ENCODE results near the gene FIBP.

FIBP gene

GRCh38 chr11:65912845-65913244 is 24.6 kb upstream of the FIBP start:
- DNase-seq, result no peak

GRCh38 chr11:65911682-65912568 is 23.7 kb upstream of the FIBP start:
- DNase-seq, result no peak

DNA sequence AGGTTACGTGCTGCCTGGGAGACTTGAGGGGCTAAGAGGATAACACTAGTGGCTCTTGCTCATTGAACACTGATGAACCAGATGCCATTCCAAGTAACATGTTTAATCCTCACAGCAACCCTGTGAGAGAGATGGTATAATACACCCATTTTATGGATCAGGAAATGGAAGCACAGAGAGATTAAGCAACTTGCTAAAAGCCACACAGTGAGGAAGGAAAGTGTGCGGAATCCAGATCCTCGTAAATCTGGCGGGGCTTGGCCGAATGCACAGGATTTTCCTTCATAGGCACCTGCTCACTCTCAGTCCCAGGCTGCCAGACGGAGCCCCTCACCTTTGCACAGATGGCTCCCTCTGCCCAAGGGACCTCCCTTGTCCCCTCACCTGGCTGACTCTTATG is 19.6 kb upstream of the FIBP start:
- no peak for DNase-seq

GRCh38 chr11:65906602-65907001 is 18.3 kb upstream of the FIBP start:
- no peak for DNase-seq

- DNase-seq, result no peak
Measured at GRCh38 chr11:65903715-65904114, 15.4 kb upstream of the FIBP start.

DNA sequence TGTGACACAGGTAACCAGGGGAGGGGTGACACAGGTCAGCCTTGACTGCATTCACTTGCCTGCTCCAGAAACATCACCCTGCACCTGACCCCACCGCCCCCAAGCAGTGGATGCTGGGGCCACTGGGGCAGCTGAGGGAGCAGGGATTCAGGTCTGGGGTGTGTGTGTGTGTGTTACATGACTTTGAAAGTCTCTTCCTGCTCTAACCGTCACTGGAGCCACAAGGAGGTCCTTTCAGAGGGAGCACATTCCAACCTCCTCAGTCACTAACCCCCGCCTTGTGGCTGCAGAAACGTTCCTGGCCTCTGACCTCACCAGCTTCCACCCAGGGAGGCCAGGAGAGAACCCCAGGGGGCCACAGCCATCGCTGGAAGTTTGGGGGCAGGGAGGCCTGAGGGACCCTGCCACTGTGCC is 14.8 kb upstream of the FIBP start:
- DNase-seq, result no peak

- DNase-seq, result no peak
Measured at GRCh38 chr11:65900899-65901180, 12.6 kb upstream of the FIBP start.

GRCh38 chr11:65900125-65900898 is 12.0 kb upstream of the FIBP start, which contains the start of gene FOSL1:
TSS of gene FOSL1 (minus strand) at chr11:65900388. CDS start at chr11:65900339, 49 bp downstream.
- peak; percentile 83 to 94 (median 88) for DNase-seq

DNA sequence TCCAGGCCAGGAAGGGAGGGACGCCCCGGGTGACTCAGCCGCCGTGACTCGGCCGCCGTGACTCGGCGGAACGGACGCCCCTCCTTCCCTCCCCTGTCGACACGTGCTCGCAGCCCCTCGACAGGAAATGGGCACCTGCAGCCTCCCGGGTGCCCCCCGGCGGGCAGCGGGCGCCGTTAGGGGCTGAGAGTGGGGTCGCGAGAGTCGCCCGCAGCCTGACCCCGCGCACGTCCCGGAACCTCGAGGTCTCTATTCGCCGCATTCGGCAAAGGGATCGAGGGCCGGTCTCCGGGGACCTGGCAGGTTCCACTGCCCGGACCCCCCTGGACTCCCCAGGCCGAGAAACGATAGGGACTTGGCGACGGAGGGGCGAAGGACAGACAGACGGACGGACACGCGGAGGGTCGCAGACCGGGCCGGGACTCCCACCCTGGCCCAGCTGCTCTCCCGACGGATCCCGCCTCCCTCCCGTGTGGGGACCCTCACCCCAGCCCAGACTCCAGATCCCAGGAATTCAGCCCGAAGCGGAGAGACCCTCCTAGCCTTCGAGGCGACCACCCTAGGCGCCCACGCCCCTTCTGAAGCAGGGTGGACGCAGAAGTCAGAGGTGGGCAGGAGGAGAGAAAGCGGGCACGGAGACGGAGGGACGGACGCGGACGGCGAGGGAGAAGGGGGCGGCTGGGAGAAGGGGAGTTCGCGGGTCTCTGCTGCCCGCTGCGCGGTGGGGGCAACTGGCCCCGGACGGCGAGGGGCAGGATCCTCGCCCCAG is 11.3 kb upstream of the FIBP start:
- DNase-seq, result peak in 4 of 6 experiments; percentile 7 to 35 (median 24)

- DNase-seq, result no peak
Measured at GRCh38 chr11:65898656-65899355, 10.5 kb upstream of the FIBP start.

GRCh38 chr11:65897020-65897471 is 8.8 kb upstream of the FIBP start:
- DNase-seq, result no peak

DNA sequence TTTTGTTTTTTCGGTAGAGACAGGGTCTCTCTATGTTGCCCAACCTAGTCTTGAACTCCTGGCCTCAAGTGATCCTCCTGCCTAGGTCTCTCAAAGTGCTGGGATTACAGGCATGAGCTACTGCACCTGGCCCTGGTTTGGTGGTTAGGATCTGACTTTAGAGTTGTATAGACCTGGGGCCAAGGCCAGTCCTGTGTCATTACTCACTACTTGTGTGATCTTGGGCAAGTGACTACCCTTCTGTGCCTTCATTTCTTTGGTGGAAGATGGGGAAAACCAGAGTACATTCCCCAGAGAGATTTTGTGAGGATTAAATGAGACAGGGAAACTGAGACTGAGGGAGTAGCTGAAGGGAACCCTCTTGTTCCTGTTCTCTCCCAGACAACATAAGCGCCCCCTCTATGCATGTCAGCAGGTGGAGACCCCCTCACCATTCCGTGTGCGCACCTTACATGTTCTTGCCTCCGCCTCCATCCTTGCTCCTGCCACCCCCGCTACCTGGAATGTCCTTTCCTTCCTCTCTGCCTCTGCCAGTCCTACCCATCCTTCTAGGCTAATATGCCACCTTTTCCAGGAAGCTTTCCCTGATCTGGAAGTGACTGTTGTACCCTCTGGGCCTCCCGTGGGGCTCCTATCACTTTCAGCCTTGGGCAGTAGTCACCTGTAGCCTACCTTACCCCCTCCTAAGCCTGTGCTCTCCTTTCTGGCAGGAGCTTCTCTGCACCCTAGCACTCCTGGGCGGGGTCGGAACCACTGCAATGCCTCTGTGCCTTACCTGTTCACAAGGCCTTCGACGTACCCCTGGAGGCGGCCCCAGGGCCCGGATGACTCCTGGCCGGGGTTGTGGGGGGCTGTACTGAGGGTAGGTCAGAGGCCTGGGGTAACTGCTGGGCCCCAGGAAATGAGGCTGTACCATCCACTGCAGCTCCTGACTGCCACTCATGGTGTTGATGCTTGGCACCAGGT is 8.0 kb upstream of the FIBP start:
- DNase-seq, result no peak

DNA sequence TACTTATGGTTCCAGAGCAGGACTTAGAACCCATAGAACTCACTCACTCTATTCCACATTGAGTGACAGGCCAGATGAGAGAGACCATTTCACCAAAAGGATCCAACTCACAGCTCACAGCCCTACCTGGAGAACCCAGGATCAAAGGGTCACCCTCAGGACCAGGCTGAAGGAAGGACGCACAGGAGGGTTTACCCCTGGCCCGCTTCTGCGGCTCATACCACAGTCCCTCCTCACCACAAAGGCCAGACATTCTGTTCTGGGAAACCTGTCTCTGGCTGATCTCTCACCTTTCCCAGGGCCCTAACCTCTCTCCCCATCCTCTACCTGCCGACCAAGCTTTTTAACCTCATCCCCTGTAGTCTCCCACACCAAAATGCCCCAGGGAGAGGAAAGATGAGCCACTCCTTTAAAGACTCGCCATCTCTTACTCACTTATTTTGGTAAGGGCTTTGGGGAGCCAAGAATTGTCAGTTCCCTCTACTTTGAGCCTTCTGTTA is 7.3 kb upstream of the FIBP start:
- no peak for DNase-seq

DNA sequence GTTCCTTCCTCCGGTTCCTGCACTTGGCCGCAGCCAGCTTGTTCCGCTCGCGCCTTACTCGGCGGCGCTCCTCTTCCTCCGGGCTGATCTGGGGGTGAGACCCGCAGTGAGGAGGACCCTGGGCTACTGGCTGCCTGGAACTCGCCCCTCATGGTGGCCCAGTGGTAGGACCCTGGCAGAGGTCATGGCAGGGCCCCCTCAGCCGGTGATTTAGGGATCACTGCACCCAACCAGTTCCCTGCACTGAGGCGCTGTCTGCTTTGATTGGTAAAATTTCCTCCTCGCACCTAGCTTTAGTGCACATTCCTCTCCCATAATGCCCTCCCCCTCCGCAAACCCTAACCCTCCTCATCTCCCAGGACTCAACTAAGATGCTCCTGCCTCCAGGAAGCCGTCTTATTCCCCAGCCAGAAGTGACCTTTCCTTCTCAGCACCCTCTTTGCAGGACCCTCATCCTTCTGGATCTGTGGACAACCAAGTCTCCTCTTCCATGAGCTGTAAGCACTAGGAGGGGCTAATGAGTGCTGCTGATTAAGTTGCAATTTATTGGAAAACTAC is 5.8 kb upstream of the FIBP start:
- DNase-seq, result peak in 3 of 6 experiments; percentile 14 to 23 (median 14)

GRCh38 chr11:65892661-65893317 is 4.5 kb upstream of the FIBP start:
- DNase-seq, result no peak

DNA sequence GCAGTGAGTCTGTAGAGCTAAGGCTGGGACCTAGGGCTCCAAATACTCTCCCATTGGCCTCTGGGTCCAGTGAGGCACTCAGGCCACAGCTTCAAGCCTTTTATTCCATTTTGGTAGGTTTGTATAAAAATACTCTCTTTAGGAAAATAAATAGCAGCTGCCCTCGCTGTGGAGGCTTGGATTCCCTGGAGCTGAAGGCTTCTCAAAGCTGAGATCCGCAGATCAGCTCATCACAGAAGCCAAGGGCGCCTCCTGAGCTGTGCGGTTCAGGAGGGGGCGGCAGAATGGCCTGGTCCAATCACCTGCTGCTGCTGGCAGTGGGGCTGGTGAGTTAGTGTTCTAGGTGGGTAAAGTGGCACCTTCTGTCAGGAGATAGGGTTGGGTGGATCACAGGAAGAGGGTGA is 3.9 kb upstream of the FIBP start:
- peak in 2 of 6 experiments; percentile 10 to 21 for DNase-seq

GRCh38 chr11:65891219-65892136 is 3.2 kb upstream of the FIBP start:
- DNase-seq, result peak in 1 of 6 experiments; percentile 19

DNA sequence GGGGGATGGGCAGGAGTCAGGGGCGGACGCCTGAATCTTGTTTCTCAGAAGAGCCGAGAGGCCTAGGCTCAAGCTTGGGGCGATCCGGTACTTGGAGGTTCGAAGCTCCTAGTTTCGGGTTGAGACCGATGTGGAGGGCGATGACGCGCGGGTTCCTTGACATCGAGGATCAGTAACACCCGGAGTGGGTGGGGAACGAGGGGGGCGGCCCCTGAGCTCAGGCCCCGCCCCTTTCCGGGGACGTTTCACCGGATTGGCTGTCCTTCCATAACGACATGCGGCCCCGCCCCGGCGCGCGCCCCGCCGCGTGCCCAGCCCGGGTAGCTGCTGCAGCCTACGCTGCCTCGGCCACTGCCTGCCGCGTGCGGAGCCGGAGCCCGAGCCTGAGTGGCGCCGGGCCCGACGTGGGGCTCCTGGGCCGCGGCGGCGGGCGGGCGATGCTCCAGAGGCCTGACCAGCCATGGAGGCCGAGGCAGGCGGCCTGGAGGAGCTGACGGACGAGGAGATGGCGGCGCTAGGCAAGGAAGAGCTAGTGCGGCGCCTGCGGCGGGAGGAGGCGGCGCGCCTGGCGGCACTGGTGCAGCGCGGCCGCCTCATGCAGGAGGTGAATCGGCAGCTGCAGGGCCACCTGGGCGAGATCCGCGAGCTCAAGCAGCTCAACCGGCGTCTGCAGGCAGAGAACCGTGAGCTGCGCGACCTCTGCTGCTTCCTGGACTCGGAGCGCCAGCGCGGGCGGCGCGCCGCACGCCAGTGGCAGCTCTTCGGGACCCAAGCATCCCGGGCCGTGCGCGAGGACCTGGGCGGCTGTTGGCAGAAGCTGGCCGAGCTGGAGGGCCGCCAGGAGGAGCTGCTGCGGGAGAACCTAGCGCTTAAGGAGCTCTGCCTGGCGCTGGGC is 2.3 kb upstream of the FIBP start, which contains the start of gene CCDC85B:
CCDC85B (plus strand) TSS at position 350 of the 895 bp plus-strand sequence; CDS start at position 461, 111 bp downstream.
- DNase-seq, result peak; percentile 96 to 98 (median 97)
